ENCODE results near the gene NFATC3. TPM values are rescaled to one million over a fixed set of nuclear protein-coding genes. Genes with fewer than 3 reads are reported as not detected.

Gene NFATC3
- total and polyA plus RNA-seq, 2 experiments from 2014 or later = 13.1 to 35.9 TPM

DNA sequence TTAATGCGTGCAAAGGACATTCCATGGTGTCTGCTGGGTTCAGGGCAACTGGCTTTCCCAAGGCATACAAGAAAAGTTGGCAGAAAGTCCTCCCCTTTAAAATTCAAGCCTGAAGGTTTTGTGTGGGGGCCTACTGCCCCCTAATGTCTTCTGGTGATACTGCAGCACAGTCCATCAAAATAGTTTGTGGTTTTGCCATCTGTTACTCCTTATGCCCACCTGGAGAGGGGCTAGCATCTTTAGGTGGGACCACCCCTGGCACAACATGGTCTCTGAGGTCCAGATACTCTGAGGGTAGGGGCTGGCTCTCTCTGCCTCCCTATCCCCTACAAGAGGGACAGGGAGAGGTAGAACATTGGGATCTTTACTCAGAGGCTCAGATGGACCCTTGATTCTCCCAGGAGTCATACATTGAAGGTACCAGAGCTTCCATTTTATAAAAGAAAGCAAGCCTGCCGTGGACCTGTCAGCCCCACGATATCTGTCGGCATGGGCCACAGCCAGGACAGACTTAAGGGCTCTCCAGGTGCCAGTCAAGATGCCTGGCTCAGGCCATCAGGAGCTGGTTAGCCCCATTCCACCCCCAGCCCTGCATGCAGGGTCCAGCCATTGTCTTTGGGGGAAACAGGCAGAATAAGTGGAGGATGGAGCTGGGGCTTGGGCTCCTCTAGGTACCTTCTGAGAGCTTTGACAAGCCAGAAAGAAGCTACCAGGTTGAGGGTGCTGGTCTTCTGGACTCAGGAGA is 144.4 kb downstream of the NFATC3 start:
- Histone ChIP-seq H3K27ac (peak overlapping the region; percentile 41), H3K4me2 (no peak overlapping the region)
- 78% methylated on average over 4 of the region's 4 CpGs for WGBS (ENCODE audit: low lambda C conversion rate, missing lambda C conversion rate)

DNA sequence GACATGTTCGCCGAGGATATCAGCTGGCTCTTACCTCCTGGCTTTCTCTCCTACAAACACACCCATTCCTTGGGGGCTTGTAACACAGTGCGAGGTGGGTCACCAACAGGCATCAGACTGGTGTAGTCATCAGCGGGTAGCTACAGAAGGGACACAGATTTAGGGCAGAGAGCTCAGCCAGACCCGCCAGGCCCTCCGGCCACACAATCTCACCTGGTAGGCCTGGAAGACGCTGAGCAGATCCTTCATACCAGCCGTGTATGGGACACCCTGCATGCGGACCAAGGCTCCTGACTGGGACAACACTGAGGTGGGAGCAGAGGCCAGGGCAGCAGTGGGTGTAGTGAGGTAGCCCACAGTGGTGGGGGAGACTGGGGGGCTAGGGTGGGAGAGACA is 145.0 kb downstream of the NFATC3 start:
- H3K9me2 ChIP-seq (replicated peaks; ENCODE audit: insufficient read depth) = no peaks in the 10 kb centered on the region

More for the DNA sequence above, 144.4 kb downstream of the NFATC3 start:
- H3K9me3 ChIP-seq (ENCODE audit: low read depth) = no peaks in the 10 kb centered on the region
- peaks cover 22% of the 10 kb centered on the region for H3K79me2 ChIP-seq
- H4K20me1 ChIP-seq (ENCODE audit: insufficient read depth, poor library complexity, severe bottlenecking) = peaks cover 9% of the 10 kb centered on the region
- TF ChIP-seq, protein P1, sequence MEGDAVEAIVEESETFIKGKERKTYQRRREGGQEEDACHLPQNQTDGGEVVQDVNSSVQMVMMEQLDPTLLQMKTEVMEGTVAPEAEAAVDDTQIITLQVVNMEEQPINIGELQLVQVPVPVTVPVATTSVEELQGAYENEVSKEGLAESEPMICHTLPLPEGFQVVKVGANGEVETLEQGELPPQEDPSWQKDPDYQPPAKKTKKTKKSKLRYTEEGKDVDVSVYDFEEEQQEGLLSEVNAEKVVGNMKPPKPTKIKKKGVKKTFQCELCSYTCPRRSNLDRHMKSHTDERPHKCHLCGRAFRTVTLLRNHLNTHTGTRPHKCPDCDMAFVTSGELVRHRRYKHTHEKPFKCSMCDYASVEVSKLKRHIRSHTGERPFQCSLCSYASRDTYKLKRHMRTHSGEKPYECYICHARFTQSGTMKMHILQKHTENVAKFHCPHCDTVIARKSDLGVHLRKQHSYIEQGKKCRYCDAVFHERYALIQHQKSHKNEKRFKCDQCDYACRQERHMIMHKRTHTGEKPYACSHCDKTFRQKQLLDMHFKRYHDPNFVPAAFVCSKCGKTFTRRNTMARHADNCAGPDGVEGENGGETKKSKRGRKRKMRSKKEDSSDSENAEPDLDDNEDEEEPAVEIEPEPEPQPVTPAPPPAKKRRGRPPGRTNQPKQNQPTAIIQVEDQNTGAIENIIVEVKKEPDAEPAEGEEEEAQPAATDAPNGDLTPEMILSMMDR (IDR thresholded peaks at IDR 0.05; ENCODE audit: poor library complexity) = peak; percentile 85
- TF ChIP-seq EZH2phosphoT487 (IDR thresholded peaks at IDR 0.05; ENCODE audit: low read depth, severe bottlenecking, unreplicated experiment) = no peak
- peak; percentile 80 for DNase-seq (ENCODE audit: low spot score)
- H3K36me3 ChIP-seq (replicated peaks; ENCODE audit: insufficient read depth, low read depth) = no peaks in the 10 kb centered on the region
- no peak overlapping the region for H3K4me3 ChIP-seq
- no peak overlapping the region for H2AFZ ChIP-seq
- H3K4me1 ChIP-seq (ENCODE audit: insufficient read depth) = peaks cover 29% of the 10 kb centered on the region
- no peaks in the 10 kb centered on the region for H3K9me2 ChIP-seq (replicated peaks; ENCODE audit: insufficient read depth)
- H3K27me3 ChIP-seq = no peaks in the 10 kb centered on the region

DNA sequence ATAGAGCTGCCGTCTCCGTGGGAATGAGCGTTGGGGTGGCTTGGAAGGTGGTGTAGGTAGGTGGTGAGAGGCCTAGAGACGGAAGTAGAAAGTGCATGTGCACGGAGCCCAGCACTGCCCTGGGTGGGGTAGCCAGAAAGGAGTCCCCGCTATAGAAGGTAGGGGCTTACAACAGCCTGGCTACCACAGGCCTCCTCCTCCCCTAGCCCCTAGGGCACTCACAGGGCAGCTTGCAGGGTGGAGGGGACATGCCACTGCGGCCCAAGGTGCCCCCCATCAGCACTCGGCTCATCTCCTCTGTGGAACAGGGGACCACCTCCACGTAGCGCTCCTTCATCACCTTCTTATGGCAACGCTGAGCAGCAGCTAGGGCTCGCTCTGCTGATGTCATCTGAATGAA is 145.8 kb downstream of the NFATC3 start:
- H2AFZ ChIP-seq = no peak overlapping the region
- TF ChIP-seq, protein P1 (IDR thresholded peaks at IDR 0.05; ENCODE audit: poor library complexity) = no peak
- TF ChIP-seq EZH2phosphoT487 (IDR thresholded peaks at IDR 0.05; ENCODE audit: low read depth, severe bottlenecking, unreplicated experiment) = no peak
- TF ChIP-seq EZH2 (IDR thresholded peaks at IDR 0.05; ENCODE audit: borderline replicate concordance) = no peak
- no peaks in the 10 kb centered on the region for H3K9me2 ChIP-seq (replicated peaks; ENCODE audit: insufficient read depth)
- H3K9me3 ChIP-seq (ENCODE audit: low read depth) = no peaks in the 10 kb centered on the region
- 92% methylated on average over 12 of the region's 12 CpGs for WGBS (ENCODE audit: low lambda C conversion rate, missing lambda C conversion rate)
- no peaks in the 10 kb centered on the region for H3K27me3 ChIP-seq
- H3K4me1 ChIP-seq (ENCODE audit: insufficient read depth) = peaks cover 29% of the 10 kb centered on the region
- H3K36me3 ChIP-seq (replicated peaks; ENCODE audit: insufficient read depth, low read depth) = no peaks in the 10 kb centered on the region
- DNase-seq (ENCODE audit: low spot score) = no peak
- H3K4me3 ChIP-seq = no peak overlapping the region
- peaks cover 28% of the 10 kb centered on the region for H3K79me2 ChIP-seq
- no peak overlapping the region for H3K4me2 ChIP-seq
- H3K27ac ChIP-seq = no peak overlapping the region
- H4K20me1 ChIP-seq (ENCODE audit: insufficient read depth, poor library complexity, severe bottlenecking) = peaks cover 9% of the 10 kb centered on the region

More for the DNA sequence above, 145.0 kb downstream of the NFATC3 start:
- Histone ChIP-seq H3K79me2 (peaks cover 24% of the 10 kb centered on the region), H3K27ac (peak overlapping the region; percentile 24), H3K9me3 (ENCODE audit: low read depth) (no peaks in the 10 kb centered on the region), H3K36me3 (replicated peaks; ENCODE audit: insufficient read depth, low read depth) (no peaks in the 10 kb centered on the region), H4K20me1 (ENCODE audit: insufficient read depth, poor library complexity, severe bottlenecking) (peaks cover 9% of the 10 kb centered on the region), H3K4me3 (no peak overlapping the region), H2AFZ (no peak overlapping the region), H3K4me2 (no peak overlapping the region), H3K4me1 (ENCODE audit: insufficient read depth) (peaks cover 29% of the 10 kb centered on the region), H3K27me3 (no peaks in the 10 kb centered on the region)
- 94% methylated on average over 9 of the region's 9 CpGs for WGBS (ENCODE audit: low lambda C conversion rate, missing lambda C conversion rate)
- no peak for DNase-seq (ENCODE audit: low spot score)
- TF ChIP-seq, protein P1 (IDR thresholded peaks at IDR 0.05; ENCODE audit: poor library complexity) = no peak
- no peak for TF ChIP-seq EZH2phosphoT487 (IDR thresholded peaks at IDR 0.05; ENCODE audit: low read depth, severe bottlenecking, unreplicated experiment)
